Keratinocyte (primary cell): Measurements from ENCODE around the gene PTPN18. TPM values are rescaled to one million over a fixed set of nuclear protein-coding genes. Genes with fewer than 3 reads are reported as not detected.

ENCODE experiments used
- polyA plus RNA-seq, 5 experiments: library from polyadenylated mRNA; depleted of rRNA in 3 of 5; stranded (reverse) in 3 of 5; stranded (forward) in 1 of 5; unstranded in 1 of 5; fragments of >200 nt; gene quantifications; 1 replicate in 1 of 5; 2 replicates in 3 of 5; 3 replicates in 1 of 5; pipeline versions ENCODE4 v1.2.1 to v1.2.3, GENCODE V29; 2011 to 2012; ENCODE audit warnings: missing spikeins in 2 of 5, low read depth in 1 of 5, low replicate concordance in 1 of 5
- small RNA-seq, 3 experiments: library from RNA; depleted of rRNA; stranded (forward); fragments of <200 nt; gene quantifications; one replicate each; pipeline ENCODE3, GENCODE V24; 2012; ENCODE audit warnings: low read depth in 3 of 3, low replicate concordance in 1 of 3; ENCODE audit not compliant: insufficient read length in 3 of 3

The PTPN18 gene
- polyA plus RNA-seq, 1 donor (not counting 4 experiments of a cell fraction or from before 2014, with no cell fraction given) = 9.6 TPM

Small RNAs within 50 kb of the gene (small RNA-seq; reads per million reads assigned to genes)
- gene AC132479.1 = 0 reads per million in 3 experiments

Other genes with a start within 250 kb of the PTPN18 start
- gene POTEF, start 226.8 kb upstream of the PTPN18 start, polyA plus RNA-seq = not detected in 3 replicates
- 0.46 to 0.60 TPM (median 0.52 TPM) in 3 replicates for gene CCDC74B, start 210.9 kb upstream of the PTPN18 start, polyA plus RNA-seq
- gene SMPD4, start 174.5 kb upstream of the PTPN18 start, polyA plus RNA-seq = 19.0 to 44.9 TPM (median 23.8 TPM) in 3 replicates
- gene MZT2B, start 173.8 kb upstream of the PTPN18 start, polyA plus RNA-seq = 89.6 to 229 TPM (median 133 TPM) in 3 replicates
- gene TUBA3E, start 157.6 kb upstream of the PTPN18 start, polyA plus RNA-seq = not detected in 3 replicates
- gene IMP4, start 13.2 kb upstream of the PTPN18 start, polyA plus RNA-seq = 75.8 to 127 TPM (median 111 TPM) in 3 replicates
- gene POTEI, start 153.3 kb downstream of the PTPN18 start, polyA plus RNA-seq = not detected in 3 replicates
- gene CFC1B, start 165.2 kb downstream of the PTPN18 start, polyA plus RNA-seq = not detected in 3 replicates
- gene CFC1, start 243.5 kb downstream of the PTPN18 start, polyA plus RNA-seq = not detected in 3 replicates